Gastroesophageal sphincter (tissue), 2 donors: ENCODE measurements around the gene EXOC4.

ENCODE experiments used
- EP300 ChIP-seq: sonication (generic); formaldehyde crosslinking; IDR thresholded peaks from one replicate; pipeline ENCODE4 v1.6.1; 2017; ENCODE audit warnings: antibody characterized with exemption, mild to moderate bottlenecking
- POLR2A ChIP-seq, 2 donors: fragments of 450-650 bp; IDR thresholded peaks; one replicate each; pipeline ENCODE4 v1.6.1; 2017; ENCODE audit warnings: antibody characterized with exemption in 2 of 2, mild to moderate bottlenecking in 2 of 2, moderate library complexity in 1 of 2
- POLR2AphosphoS5 ChIP-seq: sonication (generic); formaldehyde crosslinking; IDR thresholded peaks from one replicate; pipeline ENCODE4 v1.6.1; 2017; ENCODE audit warnings: antibody characterized with exemption

- TF ChIP-seq EP300 = no peak
- TF ChIP-seq POLR2AphosphoS5 = no peak
- no peak for TF ChIP-seq POLR2A (IDR thresholded peaks at IDR 0.05)
Measured at GRCh38 chr7:133815611-133816210, 562.8 kb downstream of the EXOC4 start.
